ENCODE results near the gene PSMD5.

- TF ChIP-seq, protein P1, sequence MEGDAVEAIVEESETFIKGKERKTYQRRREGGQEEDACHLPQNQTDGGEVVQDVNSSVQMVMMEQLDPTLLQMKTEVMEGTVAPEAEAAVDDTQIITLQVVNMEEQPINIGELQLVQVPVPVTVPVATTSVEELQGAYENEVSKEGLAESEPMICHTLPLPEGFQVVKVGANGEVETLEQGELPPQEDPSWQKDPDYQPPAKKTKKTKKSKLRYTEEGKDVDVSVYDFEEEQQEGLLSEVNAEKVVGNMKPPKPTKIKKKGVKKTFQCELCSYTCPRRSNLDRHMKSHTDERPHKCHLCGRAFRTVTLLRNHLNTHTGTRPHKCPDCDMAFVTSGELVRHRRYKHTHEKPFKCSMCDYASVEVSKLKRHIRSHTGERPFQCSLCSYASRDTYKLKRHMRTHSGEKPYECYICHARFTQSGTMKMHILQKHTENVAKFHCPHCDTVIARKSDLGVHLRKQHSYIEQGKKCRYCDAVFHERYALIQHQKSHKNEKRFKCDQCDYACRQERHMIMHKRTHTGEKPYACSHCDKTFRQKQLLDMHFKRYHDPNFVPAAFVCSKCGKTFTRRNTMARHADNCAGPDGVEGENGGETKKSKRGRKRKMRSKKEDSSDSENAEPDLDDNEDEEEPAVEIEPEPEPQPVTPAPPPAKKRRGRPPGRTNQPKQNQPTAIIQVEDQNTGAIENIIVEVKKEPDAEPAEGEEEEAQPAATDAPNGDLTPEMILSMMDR (IDR thresholded peaks at IDR 0.05), result no peak
- no peak for TF ChIP-seq POLR2A (IDR thresholded peaks at IDR 0.05)
These were observed 59.1 kb downstream of the PSMD5 start for GRCh38 chr9:120783602-120784047.

All from Peyer's patch (tissue), 4 donors.